K562 (cell line): ENCODE data around the gene SLC8A2. TPM values are rescaled to one million over a fixed set of nuclear protein-coding genes. Genes with fewer than 3 reads are reported as not detected.

Experiments
- ASH1L ChIP-seq: fragments of 450-650 bp; IDR thresholded peaks from 2 replicates; pipeline ENCODE4 v1.6.1; 2018; ENCODE audit warnings: borderline replicate concordance, mild to moderate bottlenecking, low read depth; ENCODE audit not compliant: partially characterized antibody
- CCNT2 ChIP-seq: IDR thresholded peaks from 2 replicates; pipeline ENCODE4 v1.6.1; 2011; ENCODE audit warnings: borderline replicate concordance, low read depth, mild to moderate bottlenecking, moderate library complexity, mixed read lengths, low read length; ENCODE audit not compliant: insufficient read length; ENCODE audit errors: extremely low read depth
- ETS2 ChIP-seq: IDR thresholded peaks from 2 replicates; pipeline ENCODE4 v1.6.1; 2016; ENCODE audit warnings: borderline replicate concordance, missing genetic modification characterization, mild to moderate bottlenecking, moderate library complexity, missing compliant biosample characterization; ENCODE audit not compliant: poor library complexity, severe bottlenecking
- HDAC6 ChIP-seq: IDR thresholded peaks from 2 replicates; pipeline ENCODE4 v1.6.1; 2012; ENCODE audit warnings: low read depth, mild to moderate bottlenecking, control low read depth, inconsistent platforms, low read length, moderate library complexity
- MECOM ChIP-seq: fragments of 250-450 bp; sonication (Bioruptor Pico); IDR thresholded peaks from 2 replicates; pipeline ENCODE4 v1.8.0; 2022; ENCODE audit warnings: inconsistent platforms
- RAD51 ChIP-seq: fragments of 450-650 bp; IDR thresholded peaks from 2 replicates; pipeline ENCODE4 v1.7.1; 2016; ENCODE audit warnings: low read depth, mild to moderate bottlenecking, borderline replicate concordance
- RREB1 ChIP-seq: fragments of 250-450 bp; sonication (Bioruptor Pico); IDR thresholded peaks from 2 replicates; pipeline ENCODE4 v1.4.0; 2020
- UBTF ChIP-seq, 2 experiments: IDR thresholded peaks; 2 replicates each; pipeline ENCODE4 v1.6.1; 2012; ENCODE audit warnings: improper control_type of control experiment in 2 of 2, low read depth in 2 of 2, low read length in 2 of 2, borderline replicate concordance in 1 of 2
- YBX1 ChIP-seq: fragments of 450-650 bp; IDR thresholded peaks from 2 replicates; pipeline ENCODE4 v1.7.1; 2016; ENCODE audit warnings: mild to moderate bottlenecking
- ZNF23 ChIP-seq: fragments of 250-450 bp; sonication (Bioruptor Pico); IDR thresholded peaks from 2 replicates; pipeline ENCODE4 v1.4.0; 2020; ENCODE audit warnings: mild to moderate bottlenecking
- ZNF253 ChIP-seq: fragments of 250-450 bp; sonication (Bioruptor Pico); conservative IDR thresholded peaks from 2 replicates; pipeline ENCODE4 v1.6.1; 2021; ENCODE audit warnings: mild to moderate bottlenecking
- ZNF3 ChIP-seq: fragments of 250-450 bp; sonication (Bioruptor Pico); IDR thresholded peaks from 2 replicates; pipeline ENCODE4 v1.5.0; 2021; ENCODE audit warnings: mild to moderate bottlenecking, moderate library complexity
- ZNF79 ChIP-seq: fragments of 250-450 bp; sonication (Bioruptor Pico); IDR thresholded peaks from 2 replicates; pipeline ENCODE4 v1.4.0; 2020; ENCODE audit warnings: low read depth, mild to moderate bottlenecking, moderate library complexity
- polyA plus RNA-seq, 8 experiments: library from polyadenylated mRNA; depleted of rRNA in 4 of 8; stranded (reverse) in 5 of 8; unstranded in 3 of 8; fragments of >200 nt; fragmentation: Nextera tagmentation in 2 of 8; fragmentation: Illumina TruSeq in 1 of 8; extraction: Ambion mirVana in 2 of 8; extraction: Trizol in 1 of 8; gene quantifications; 2 replicates each; pipeline versions ENCODE4 v1.2.1 to v1.2.3, GENCODE V29; 2011 to 2014; ENCODE audit warnings: inconsistent platforms in 1 of 8, missing spikeins in 1 of 8
- total RNA-seq, 7 experiments: library from RNA; depleted of rRNA in 6 of 7; stranded (reverse); fragments of >200 nt in 6 of 7; fragmentation: Illumina TruSeq in 2 of 7; extraction: Trizol in 2 of 7; gene quantifications; 2 replicates each; pipeline versions ENCODE4 v1.2.1 to v1.2.3, GENCODE V29; 2011 to 2021; ENCODE audit warnings: low replicate concordance in 1 of 7
- TF ChIP-seq, protein P1 (sequence below): fragments of 200-800 bp; sonication (Bioruptor generic); IDR thresholded peaks from 2 replicates; pipeline ENCODE4 v1.6.1; 2017; ENCODE audit warnings: missing genetic modification characterization, missing compliant biosample characterization
- TF ChIP-seq, protein P2 (sequence below): fragments of 250-450 bp; sonication (Bioruptor Pico); IDR thresholded peaks from 2 replicates; pipeline ENCODE4 v1.5.0; 2021; ENCODE audit warnings: mild to moderate bottlenecking, borderline replicate concordance

Gene SLC8A2
- total and polyA plus RNA-seq, 9 of the 15 experiments (the other 6 are each of a cell fraction or from before 2014, with no cell fraction given), result 0.07 to 0.66 (median 0.24) TPM; not detected in 3

DNA sequence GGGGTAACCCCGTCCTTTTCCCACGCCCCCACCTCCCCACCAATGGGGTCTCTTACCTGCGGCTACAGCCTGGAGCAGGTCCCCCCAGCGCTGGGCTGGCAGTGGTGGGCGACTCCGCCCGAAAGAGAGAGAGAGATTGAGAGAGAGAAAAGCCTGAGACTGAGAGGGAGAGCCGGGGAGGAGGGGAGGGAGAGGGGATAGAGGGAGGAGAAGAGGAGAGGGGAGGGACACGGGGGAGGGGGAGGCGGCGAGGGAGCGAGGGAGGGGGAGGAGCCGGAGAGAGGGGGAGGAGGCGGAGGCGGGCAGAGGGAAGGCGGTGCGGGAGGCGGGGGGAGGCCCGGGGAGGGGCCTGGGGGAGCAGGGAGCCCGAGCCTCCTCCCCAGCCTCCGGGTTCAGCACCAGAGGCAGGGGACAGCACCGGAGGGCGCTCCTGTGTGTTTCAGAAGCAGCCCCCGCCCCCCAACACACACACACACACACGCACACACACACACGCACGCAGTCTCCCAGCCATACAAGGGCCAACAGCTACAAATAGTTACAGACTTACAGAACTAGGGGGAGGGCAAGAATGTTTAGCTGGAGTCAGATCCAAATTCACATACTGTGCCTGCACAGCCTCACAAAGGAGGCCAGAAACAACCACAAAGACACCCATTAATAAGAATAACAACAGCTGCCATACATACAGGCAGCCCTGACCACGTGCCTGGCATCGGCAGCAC, at the start of gene SLC8A2 (continued):
- TF ChIP-seq UBTF (IDR thresholded peaks at IDR 0.05; ENCODE audit: borderline replicate concordance in 1 of 2, low read depth in 2 of 2, low read length in 2 of 2) (no peak), ASH1L (no peak), HDAC6 (no peak), RAD51 (no peak), ETS2 (tag) (no peak), ZNF3 (CRISPR knock-in tag) (no peak), YBX1 (no peak), ZNF23 (no peak), RREB1 (CRISPR knock-in tag) (no peak), ZNF253 (no peak), MECOM (no peak), ZNF79 (CRISPR knock-in tag) (no peak), CCNT2 (no peak)
- TF ChIP-seq, protein P1, sequence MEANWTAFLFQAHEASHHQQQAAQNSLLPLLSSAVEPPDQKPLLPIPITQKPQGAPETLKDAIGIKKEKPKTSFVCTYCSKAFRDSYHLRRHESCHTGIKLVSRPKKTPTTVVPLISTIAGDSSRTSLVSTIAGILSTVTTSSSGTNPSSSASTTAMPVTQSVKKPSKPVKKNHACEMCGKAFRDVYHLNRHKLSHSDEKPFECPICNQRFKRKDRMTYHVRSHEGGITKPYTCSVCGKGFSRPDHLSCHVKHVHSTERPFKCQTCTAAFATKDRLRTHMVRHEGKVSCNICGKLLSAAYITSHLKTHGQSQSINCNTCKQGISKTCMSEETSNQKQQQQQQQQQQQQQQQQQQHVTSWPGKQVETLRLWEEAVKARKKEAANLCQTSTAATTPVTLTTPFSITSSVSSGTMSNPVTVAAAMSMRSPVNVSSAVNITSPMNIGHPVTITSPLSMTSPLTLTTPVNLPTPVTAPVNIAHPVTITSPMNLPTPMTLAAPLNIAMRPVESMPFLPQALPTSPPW (CRISPR knock-in tag), result peak; percentile 97
- TF ChIP-seq, protein P2, sequence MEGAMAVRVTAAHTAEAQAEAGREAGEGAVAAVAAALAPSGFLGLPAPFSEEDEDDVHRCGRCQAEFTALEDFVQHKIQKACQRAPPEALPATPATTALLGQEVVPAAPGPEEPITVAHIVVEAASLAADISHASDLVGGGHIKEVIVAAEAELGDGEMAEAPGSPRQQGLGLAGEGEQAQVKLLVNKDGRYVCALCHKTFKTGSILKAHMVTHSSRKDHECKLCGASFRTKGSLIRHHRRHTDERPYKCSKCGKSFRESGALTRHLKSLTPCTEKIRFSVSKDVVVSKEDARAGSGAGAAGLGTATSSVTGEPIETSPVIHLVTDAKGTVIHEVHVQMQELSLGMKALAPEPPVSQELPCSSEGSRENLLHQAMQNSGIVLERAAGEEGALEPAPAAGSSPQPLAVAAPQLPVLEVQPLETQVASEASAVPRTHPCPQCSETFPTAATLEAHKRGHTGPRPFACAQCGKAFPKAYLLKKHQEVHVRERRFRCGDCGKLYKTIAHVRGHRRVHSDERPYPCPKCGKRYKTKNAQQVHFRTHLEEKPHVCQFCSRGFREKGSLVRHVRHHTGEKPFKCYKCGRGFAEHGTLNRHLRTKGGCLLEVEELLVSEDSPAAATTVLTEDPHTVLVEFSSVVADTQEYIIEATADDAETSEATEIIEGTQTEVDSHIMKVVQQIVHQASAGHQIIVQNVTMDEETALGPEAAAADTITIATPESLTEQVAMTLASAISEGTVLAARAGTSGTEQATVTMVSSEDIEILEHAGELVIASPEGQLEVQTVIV (CRISPR knock-in tag), result no peak
